Stimulated activated CD4-positive, alpha-beta T cell treated with anti-CD3 and anti-CD28 coated beads, Interleukin-12 subunit alpha, Interleukin-12 subunit beta, amount 100 ng/mL, for 4 hours (primary cell): ENCODE data around the gene KATNAL1.
"Not testable (repeated sequence)": the region's sequence is repeated elsewhere in the genome, so short reads cannot be mapped to it uniquely, and the experiment has no call there.

Experiments used
- DNase-seq: peaks from one replicate; pipeline ENCODE4 v3.0.0-alpha.2; 2020

Gene KATNAL1

DNA sequence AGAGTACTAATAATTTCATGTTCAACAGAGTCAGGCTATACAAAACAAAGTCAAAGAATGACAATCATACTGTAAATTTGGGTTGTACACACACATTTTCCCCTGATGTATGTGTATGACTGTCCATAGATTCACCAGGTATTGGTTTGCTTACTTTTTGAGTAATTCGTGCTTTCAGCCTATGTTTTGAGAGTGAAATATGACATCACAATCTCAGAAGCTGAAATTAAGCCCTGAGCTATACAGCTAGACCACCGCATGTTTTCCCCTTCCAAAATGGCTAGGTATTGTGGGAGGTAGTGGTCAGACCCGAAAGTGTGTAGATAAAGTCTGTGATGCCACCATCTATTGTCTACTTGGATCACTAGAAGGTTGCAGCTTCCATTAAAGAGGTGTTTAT, 102.8 kb downstream of the KATNAL1 start:
- DNase-seq, result no peak

DNA sequence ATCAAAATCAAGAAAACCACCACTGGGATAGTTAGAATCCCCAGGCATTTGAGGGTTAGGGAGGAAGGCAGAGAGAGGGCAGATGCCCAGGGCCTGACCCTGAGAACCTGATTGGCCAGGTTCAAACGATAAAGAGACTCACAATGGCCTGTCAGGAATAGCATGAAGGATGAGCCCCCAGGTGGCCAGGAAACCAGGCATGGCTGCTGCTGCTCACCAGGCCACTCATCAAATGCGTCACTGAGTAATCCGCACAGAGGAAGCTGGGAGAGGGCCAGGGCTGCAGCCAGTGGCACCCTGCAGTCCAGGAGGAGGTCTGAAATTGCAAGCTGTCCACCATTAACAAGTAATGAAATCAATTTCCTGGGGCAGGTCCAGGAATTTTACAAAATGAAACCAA, 111.3 kb downstream of the KATNAL1 start:
- DNase-seq, result no peak

DNA sequence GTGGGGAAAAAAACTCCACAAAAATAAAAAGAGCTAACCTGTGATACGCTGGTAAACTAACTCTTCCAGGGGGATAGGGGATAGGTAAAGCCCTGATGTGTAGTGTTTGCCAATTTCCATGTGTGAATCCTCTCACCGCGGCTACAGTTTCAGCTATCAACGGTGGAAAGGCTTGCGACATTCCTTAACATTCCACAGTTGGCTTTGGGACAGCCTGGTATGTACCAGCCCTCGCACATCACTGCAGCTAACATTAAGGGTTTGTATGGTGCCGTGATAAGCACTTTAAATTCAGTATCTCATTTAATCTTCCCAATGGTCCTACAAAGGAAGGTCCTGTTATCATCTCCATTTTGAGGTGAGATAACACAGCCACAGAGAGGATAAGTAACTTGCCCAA, 112.4 kb downstream of the KATNAL1 start:
- no peak for DNase-seq

DNA sequence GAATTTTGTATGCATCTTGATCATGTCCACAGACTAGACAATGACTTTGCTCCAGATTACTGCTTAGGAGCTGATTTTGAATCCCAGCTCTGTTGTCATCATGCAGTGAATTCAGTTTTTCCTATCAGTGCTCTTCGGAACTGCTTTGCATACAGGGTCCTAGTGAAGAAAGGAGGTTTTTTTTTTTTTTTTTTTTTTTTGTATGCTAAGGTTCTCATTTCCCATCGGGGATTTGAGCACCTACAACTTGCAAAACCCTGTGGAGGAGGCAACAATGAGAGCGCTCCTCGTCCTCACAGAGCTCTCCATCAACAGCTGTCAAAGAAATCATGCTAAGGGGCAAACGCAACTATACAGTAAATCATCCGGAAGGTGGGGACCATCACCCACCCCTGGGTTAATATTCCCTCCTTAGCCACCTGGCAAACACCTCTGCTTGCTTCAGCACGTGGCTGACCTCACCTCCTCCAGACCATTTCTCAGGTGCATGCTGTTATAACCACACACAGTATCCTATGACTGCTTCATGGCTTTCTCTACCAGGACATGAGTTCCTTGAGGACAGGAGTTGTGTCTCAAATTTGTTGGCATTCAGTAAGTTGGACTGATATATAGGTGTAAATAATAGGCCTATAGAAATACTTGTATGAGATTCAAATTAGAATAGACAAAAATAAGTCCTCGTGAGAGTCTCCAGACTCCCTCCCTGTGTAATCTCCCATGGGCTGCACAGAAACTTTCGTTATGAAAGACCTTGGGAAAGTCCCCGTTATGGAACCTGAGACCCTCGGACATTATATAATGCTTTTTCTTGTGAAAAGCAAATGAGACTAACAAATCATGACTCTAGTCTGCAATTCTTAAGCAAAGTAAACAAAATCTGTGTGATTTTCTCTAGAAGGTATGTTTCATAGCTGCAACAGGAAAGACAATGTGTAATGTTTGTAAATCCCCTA, 113.8 kb downstream of the KATNAL1 start:
- no peak for DNase-seq

DNA sequence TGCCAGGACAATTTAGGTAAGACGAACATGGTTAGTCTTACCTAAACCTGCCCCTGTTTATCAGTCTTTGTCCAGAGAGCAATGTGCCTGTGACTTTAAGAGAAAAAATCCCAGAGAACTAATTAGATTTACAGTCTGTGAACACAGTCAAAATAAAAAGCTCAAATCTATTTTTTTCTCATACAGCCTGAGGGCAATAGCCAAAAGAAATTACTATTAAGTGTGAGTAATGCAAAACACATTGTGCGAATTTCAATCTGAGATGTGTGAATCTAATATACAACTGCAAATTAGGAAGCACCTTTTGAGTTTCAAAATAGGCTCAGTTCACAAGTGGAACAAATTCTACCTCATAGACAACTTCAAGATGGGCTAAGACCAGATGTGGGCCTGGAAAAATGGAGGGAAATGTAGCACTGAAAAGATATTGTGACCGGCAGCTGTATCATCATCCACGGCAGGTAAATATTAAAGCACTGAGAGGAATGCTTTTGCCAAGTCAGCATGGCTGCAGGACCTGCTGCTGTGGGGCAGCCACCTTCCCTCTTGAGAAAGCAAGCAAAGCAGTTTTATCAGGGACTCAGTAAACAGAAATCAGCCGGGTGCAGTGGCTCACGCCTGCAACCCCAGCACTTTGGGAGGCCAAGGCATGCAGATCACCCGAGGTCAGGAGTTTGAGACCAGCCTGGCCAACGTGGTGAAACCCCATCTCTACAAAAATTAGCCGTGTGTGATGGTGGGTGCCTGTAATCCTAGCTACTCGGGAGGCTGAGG, 114.8 kb downstream of the KATNAL1 start:
- no peak for DNase-seq

DNA sequence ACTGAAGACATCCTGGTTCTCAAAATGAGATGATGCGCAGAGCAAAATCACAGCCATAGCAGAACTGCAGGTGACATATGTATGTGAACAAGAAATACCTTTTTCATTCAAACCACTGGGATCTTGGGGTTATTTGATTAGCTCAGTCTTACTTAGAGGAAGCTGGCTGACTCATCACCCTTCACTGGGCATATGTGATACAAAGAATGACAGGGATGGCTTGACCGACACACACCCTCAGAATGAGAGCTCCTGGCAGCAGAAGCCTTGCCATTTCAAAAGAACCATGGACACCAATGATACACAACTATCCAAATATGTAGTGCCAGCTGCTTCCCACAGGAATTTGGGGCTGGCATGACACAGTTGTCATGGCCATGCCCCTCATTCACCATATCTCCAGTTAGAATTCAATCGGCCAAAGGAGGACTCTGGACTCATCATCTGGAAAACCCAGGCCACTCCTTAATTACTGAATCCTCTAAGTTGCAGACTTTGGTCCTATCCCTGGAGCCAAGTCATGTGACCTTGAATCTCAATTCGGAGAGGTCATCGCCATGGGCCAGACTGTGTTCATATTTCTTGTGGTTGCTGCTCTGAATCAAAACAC, 115.8 kb downstream of the KATNAL1 start:
- DNase-seq, result no peak

DNA sequence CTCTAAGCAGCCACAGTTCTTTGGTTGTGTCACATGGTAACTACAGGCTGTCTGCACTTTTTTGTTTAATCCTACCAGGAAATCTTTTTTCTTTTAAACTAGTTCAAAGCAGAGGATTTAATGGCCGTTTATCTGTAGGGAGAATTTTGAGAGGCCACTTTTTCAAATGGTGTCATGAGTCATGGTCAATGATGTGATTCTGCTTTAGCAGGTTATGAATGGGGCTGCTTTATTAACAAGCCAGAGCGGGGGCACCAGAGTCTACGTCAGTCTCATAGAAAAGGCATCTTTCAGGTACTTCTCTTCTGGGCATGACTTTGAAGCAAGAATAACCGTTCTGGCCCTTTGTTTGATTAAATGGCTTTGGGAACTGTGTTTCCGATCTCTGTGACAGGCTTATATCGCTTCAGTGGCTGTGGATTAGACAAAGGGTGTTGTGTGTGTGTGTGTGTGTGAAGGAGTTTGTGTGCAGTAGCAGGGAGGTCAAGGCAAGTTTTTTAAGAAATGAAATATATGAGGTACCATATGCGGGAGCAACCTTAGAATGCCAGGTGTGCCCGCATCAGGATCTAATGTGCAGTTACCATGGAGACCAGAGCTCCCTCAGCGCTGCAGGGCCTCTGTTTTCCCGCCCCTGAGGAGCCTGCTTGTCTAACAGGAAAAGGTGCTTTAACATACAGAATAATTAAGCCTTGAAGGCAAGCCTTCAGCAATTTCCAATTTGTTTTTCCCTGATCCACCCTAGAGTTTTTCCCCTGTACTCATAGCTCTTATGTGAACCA, 120.5 kb downstream of the KATNAL1 start:
- no peak for DNase-seq

DNA sequence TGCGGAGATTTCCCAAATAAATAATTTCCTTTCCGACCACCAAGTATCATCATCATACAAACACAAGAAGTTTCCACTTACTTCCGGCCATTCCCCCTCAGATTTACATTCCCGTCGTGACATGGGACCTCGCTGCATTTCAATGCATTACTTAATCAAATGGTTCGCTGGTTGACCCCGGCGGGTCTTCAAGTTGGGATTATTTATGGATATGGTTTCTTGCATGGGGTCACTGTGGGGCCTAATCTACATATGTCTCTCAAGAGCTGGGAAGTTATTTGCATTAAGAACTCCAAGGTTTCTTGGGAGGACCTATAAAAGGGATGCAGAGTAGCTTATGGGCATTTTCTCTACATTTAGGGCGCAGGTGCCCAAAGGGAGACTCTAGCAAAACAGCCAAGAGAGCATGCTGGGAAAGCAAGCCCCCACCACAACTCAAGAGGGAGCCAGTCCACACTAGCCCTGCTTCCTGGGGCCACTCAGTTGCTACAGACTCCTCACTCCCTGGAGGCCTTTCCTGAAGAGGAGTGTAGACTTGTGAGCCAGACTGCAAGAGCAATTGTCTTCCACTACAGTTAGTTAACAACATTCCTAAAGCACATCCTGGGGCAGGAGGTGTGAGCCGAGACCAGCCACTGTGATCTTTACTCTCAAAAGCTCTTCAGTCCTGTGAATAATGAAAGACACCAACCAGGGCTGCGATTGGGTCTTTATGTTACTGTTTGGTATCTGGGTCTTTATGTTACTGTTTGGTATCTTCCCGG, 125.3 kb downstream of the KATNAL1 start:
- no peak for DNase-seq

DNA sequence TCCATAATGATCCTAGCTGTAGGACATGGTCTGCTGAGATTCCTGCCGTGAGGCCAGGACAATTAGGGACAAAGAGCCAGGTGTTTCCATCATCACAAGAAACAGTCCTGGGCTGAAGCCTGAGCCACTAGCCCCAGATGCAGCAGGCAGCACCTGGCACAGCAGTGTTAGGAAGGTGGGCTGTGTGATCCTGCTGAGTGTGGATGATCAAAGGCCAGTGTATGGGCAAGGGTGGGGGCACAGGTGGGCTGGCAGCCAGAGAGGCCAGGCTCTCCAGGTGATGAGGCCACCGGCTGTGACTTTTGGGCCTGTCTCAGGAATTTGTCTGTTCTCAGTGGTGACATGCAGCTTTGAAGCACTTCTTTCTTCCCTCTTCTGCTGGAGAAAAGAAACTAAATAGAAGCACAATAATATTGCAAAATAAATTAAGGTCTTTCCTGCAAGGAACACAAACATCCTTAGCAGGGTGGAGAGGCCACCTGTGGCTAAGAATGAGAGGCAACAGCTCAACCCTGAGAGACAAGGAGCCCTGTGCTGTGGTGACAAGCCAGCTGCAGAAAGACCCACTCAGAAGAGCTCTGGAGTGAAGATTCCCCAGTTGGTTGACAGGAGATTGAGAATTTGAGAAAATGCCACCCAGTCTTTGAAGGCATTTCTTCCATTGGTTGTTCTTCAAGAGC, 127.6 kb downstream of the KATNAL1 start:
- DNase-seq, result no peak

DNA sequence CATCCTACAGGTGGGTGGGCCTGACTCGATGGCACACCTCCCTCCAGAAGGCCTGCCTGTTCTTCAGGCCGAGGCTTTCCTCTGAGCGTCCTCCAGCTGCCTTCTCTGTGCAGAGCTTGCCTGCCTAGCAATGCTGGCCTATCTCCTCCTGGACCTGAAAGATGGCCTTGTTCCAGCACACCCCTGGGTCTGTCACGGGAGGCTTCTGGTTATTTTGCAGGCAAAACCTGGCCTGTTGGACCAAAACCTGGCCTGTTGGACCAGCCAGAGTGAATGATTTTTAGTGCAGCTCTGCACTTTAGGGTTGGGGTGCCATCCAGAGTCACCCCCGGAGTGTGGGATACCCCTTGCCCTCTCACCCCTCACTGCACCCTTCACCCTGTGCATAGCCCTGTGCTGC, 128.4 kb downstream of the KATNAL1 start:
- no peak for DNase-seq

DNA sequence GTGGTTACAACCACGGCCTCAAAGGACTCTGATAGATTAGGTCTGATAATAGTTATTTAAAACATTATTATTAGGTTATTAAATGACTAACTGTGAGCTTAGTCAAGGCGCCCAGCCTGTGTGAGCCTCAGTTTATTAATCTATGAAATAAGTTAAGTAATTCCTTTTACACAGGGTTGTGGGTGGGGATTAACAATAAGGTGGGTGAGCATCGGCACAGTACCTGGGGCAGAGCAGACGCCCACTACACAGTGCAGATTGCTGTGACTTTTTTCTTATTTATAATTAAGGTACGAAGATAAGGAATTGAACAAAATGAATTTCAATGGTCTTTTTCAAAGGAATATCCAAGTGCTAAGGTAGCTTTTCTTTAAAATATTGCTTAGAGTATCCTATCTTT, 132.2 kb downstream of the KATNAL1 start:
- DNase-seq, result no peak

DNA sequence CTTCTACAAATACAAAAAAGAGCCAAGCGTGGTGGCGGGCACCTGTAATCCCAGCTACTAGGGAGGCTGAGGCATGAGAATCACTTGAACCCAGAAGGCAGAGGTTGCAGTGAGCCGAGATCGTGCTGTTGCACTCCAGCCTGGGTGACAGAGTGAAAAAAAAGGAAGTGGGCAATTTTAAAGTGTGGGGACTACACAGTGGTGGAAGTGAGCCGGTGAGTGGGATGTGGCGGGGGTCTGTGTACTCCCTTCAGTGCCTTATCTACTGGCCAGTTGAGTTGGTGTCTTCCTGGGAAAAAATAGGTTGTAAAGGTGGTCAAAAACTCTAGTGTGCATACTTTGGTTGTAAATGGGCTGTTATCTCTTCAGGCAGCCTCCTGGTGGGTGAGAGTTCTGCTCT, 133.1 kb downstream of the KATNAL1 start:
- not testable (repeated sequence) for DNase-seq

DNA sequence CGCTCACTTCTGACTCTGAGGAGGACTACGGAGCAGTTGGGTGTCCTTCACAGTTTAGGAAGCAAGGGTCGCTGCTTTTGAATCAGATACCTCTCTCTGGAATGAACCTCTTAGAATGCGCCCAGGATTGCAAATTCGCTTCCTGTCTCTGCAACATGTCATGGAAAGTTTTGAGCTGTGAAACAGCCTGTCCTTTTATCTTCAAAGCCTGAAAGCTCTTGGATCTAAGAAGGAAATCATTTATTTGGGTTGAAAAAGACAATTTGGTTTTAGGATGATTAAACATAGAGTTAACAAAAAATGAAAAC, 134.1 kb downstream of the KATNAL1 start:
- DNase-seq, result no peak

DNA sequence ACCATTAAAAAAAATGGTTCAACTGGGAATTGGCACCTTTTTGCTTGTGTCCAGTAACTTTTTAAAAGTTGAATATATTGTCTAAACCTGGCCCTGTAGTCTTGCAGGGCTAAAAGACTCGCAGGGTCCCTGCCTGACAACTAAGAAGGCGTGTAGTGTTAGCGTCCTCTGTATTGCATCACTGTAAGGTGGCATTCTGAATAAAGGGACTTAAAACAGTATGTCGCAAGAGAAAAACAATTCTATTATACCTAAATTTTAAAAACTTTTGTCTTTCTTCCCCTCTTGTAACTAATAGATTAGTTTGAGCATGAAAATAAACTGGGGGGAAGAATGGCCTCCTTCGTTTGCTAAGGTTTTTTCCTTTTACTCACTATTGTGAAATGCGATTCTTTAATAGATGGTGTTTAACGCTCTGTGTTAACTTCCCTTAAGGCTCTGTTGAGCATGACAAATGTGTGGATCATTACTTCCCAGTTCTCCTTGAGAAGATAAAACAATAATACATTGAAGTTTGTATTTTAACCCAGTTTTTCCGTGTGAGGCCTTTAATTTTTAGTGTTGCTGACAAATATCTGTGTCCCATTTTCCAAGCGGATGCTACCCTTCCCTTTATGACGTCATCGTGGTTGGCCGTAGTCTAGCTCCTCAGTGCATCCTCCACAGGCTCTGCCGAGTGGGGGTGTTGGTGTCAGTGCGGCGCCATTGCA, 134.6 kb downstream of the KATNAL1 start:
- DNase-seq, result no peak

DNA sequence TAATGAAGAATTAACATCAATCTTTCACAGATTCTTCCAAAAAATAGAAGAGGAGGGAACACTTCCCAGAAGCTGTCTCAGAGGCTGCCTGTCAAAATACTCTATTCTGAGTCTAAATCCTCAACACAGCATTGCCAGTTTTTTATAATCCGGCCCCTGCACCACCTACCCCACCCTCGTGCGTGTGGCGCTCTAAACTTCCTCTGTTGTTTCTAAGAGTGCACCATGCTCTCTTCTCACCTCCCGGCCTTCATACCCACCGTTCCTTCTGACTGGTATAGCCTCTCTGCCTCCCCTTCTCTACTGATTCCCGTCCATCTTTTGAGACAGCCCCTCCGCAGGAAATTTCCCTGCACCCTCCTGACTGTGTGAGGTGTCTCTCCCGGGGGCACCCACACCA, 136.8 kb downstream of the KATNAL1 start:
- no peak for DNase-seq

DNA sequence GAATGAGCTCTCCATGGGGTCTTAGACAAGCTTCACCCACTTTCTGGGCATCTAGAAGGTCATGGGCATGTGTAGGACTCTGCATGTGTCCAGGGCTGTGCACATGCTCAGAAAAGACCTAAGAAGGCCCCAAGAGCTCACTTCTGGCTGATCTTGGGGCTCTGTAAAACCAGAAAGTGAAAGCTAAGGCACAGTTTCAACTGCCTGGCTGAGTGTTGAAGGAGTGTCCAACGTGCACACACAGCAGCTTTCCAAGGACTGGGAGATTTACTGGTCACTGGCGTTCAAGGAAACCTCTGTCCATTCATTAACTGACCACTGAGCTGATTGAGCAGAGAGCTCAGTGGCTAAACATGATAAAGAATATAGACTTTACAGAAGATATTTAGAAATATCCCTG, 137.9 kb downstream of the KATNAL1 start:
- no peak for DNase-seq

DNA sequence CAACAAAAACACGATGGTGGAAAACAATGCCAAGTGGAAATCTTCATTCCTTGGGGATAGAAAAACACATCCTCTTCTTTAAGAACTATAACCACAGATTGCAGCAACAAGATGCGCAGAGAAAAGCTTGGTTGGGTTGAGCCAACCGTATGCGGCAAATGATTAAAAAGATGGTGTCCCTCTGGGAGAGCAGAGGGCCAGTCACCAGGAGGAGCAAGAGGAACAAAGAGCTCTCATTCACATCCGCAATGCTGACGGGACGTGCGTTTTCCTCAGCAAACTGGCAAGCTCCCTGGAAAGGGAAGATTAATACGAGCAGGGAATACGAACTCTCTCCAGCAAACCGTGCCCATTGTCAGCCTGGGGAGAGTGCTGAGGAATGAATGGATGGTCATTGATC, 141.6 kb downstream of the KATNAL1 start:
- DNase-seq, result no peak

DNA sequence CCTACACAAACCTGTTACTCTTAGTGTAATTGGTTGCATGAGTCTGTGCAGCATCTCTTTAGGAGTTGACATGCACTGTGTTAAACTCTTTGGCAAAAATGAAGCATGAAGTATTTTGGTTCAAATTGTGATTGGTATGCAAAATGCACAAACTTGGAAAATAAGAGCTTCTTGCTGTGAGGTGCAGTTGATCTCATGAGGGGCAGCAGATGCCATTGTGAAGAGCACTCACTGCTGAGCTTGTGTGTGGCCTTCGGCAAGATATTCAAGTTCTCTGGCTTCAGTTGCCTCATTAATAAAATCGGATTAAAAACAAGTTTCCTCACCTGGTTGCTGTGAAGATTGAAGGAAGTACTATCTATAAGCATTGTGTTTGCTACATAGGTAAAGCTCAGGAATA, 142.3 kb downstream of the KATNAL1 start:
- DNase-seq, result no peak

DNA sequence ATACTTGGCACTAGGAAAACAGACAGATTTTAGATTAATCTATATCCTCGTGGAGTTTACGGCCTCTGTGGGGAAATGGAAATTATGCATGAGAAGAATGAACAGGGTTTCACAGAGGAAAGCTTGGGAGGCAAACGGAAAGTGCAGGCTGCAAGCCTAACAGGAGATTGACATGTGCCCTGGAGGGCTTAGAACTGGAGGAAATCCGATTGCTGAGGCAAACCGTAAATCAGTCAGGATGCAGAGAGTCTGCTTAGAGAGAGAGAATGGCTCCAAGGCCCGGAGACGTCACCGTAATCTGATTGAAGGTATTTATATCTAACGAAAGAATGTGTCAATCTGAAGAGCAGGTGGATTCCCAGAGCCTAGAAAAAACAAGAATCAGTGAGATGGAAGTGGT, 143.2 kb downstream of the KATNAL1 start:
- DNase-seq, result no peak

DNA sequence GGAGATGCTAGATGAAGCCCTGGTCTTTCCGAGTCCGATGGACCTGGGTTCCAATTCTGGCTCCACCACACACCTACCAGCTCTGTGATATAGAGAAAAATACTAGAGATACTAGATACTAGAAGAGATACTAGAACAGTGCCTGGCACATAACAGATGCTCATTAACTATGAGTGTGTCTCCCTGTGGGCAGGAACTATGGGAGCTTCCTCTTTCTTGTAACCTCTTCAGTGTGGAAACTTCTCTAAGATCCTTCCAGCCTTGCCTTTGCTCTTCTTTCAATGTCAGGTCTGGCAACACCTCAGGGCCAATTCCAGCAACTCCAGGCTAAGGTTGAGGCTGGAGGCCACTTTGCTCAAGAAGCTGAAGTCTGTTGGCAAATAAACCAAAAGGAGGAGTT, 143.9 kb downstream of the KATNAL1 start:
- DNase-seq, result no peak

DNA sequence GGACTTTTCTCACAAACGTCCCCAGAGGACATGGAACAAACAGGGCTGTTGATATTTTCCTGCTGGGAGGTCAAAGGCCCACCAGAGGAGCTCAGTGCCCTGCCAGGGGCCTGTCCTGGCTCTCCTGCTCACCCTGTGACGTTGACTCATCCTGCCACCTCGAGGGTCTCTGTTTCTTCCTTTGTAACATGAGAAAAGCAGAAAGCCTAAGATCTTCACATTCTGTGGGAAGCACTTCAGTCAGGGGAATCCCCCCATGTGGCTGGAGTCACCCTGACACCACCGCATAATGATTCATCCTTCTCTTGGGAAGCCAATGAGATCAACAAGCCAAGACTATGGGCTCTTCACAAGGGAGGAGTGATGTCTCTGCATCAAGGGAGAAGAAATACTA, 147.9 kb downstream of the KATNAL1 start:
- DNase-seq, result no peak
